ENCODE data around the gene MPPED2.

MPPED2 gene

GRCh38 chr11:30497600-30497999, 88.6 kb downstream of the MPPED2 start:
- no peak for TF ChIP-seq CTCF (IDR thresholded peaks at IDR 0.05; ENCODE audit: low read depth, low read length, missing control alignments)
- no peak for DNase-seq (ENCODE audit: low read depth)
- in situ Hi-C loops (cut with HindIII; ENCODE audit: low sequenced_read_pairs) = no loop called here
- H3K4me3 ChIP-seq (ENCODE audit: low read depth, low read length) = no peak overlapping the region

- no peak overlapping the region for H3K4me3 ChIP-seq (ENCODE audit: low read depth, low read length)
- no peak for TF ChIP-seq CTCF (IDR thresholded peaks at IDR 0.05; ENCODE audit: low read depth, low read length, missing control alignments)
- in situ Hi-C loops (cut with HindIII; ENCODE audit: low sequenced_read_pairs) = no loop called here
- no peak for DNase-seq (ENCODE audit: low read depth)
Observed at GRCh38 chr11:30496935-30497334, 89.2 kb downstream of the MPPED2 start.

GRCh38 chr11:30495437-30495836, 90.7 kb downstream of the MPPED2 start:
- H3K4me3 ChIP-seq (ENCODE audit: low read depth, low read length) = no peak overlapping the region
- TF ChIP-seq CTCF (IDR thresholded peaks at IDR 0.05; ENCODE audit: low read depth, low read length, missing control alignments) = no peak
- no peak for DNase-seq (ENCODE audit: low read depth)
- in situ Hi-C loops (cut with HindIII; ENCODE audit: low sequenced_read_pairs) = no loop called here

- DNase-seq (ENCODE audit: low read depth) = no peak
Observed at GRCh38 chr11:30489511-30489910, 96.6 kb downstream of the MPPED2 start.

GRCh38 chr11:30489076-30489475, 97.1 kb downstream of the MPPED2 start:
- in situ Hi-C loops (cut with HindIII; ENCODE audit: low sequenced_read_pairs) = no loop called here
- DNase-seq (ENCODE audit: low read depth) = no peak
- no peak for TF ChIP-seq CTCF (IDR thresholded peaks at IDR 0.05; ENCODE audit: low read depth, low read length, missing control alignments)
- H3K4me3 ChIP-seq (ENCODE audit: low read depth, low read length) = no peak overlapping the region

More at GRCh38 chr11:30489511-30489910, 96.6 kb downstream of the MPPED2 start:
- in situ Hi-C loops (cut with HindIII; ENCODE audit: low sequenced_read_pairs) = no loop called here
- no peak overlapping the region for H3K4me3 ChIP-seq (ENCODE audit: low read depth, low read length)
- TF ChIP-seq CTCF (IDR thresholded peaks at IDR 0.05; ENCODE audit: low read depth, low read length, missing control alignments) = no peak

- peak; percentile 34 for DNase-seq (ENCODE audit: low read depth)
- in situ Hi-C loops (cut with HindIII; ENCODE audit: low sequenced_read_pairs) = no loop called here
- no peak for TF ChIP-seq CTCF (IDR thresholded peaks at IDR 0.05; ENCODE audit: low read depth, low read length, missing control alignments)
- H3K4me3 ChIP-seq (ENCODE audit: low read depth, low read length) = no peak overlapping the region
Observed at GRCh38 chr11:30488304-30488998, 97.7 kb downstream of the MPPED2 start.

Measured in astrocyte of the cerebellum (primary cell).